Activated CD8-positive, alpha-beta T cell treated with anti-CD3 and anti-CD28 coated beads for 36 hours (primary cell): ENCODE measurements around the gene KCNJ10. TPM values are rescaled to one million over a fixed set of nuclear protein-coding genes. Genes with fewer than 3 reads are reported as not detected.
"Not testable (repeated sequence)": the region's sequence is repeated elsewhere in the genome, so short reads cannot be mapped to it uniquely, and the experiment has no call there.

ENCODE experiments used
- ATAC-seq: fragments of 200-7000 bp; cut with Tn5 transposase; one replicate; pipeline ENCODE4 v1.10.0; 2021; ENCODE audit warnings: mild to moderate bottlenecking, moderate library complexity
- CTCF ChIA-PET: fragments of 350-600 bp; sonication (Branson Sonifier 250); formaldehyde crosslinking; loops from one replicate; lab custom pipeline; 2021; ENCODE audit warnings: antibody characterized with exemption; lab: Charles Lee
- POLR2A ChIA-PET: fragments of 350-600 bp; sonication (Branson Sonifier 250); formaldehyde crosslinking; loops from one replicate; lab custom pipeline; 2021; ENCODE audit warnings: antibody characterized with exemption; lab: Charles Lee
- DNase-seq: peaks from one replicate; pipeline ENCODE4 v3.0.0-alpha.2; 2020
- H3K27ac Mint-ChIP-seq: one replicate; pipeline ENCODE4 v1.8.0; 2021; ENCODE audit warnings: mild to moderate bottlenecking, mixed read lengths
- H3K27me3 Mint-ChIP-seq: one replicate; pipeline ENCODE4 v1.8.0; 2021; ENCODE audit warnings: mixed read lengths
- H3K36me3 Mint-ChIP-seq: one replicate; pipeline ENCODE4 v1.8.0; 2021; ENCODE audit warnings: low read depth, mixed read lengths
- H3K4me1 Mint-ChIP-seq: one replicate; pipeline ENCODE4 v1.8.0; 2021; ENCODE audit warnings: low read depth, mixed read lengths
- H3K4me3 Mint-ChIP-seq: one replicate; pipeline ENCODE4 v1.8.0; 2021; ENCODE audit warnings: mild to moderate bottlenecking, moderate library complexity, mixed read lengths
- H3K9me3 Mint-ChIP-seq: one replicate; pipeline ENCODE4 v1.8.0; 2021; ENCODE audit warnings: mixed read lengths
- CTCF ChIP-seq: fragments of 200-600 bp; IDR thresholded peaks from one replicate; pipeline ENCODE4 v1.8.0; 2022; ENCODE audit warnings: antibody characterized with exemption, mild to moderate bottlenecking
- intact Hi-C: fragments of 100-400 bp; cut with micrococcal nuclease; formaldehyde crosslinking; loops from one replicate; pipeline ENCODE4 v1.10.0; 2022
- total RNA-seq, 2 experiments: library from RNA; stranded (reverse); gene quantifications; one replicate each; pipeline ENCODE4 v1.2.3, GENCODE V29; 2021

The KCNJ10 gene
- total RNA-seq, 2 experiments from 2014 or later: 0.14 to 0.29 TPM

DNA sequence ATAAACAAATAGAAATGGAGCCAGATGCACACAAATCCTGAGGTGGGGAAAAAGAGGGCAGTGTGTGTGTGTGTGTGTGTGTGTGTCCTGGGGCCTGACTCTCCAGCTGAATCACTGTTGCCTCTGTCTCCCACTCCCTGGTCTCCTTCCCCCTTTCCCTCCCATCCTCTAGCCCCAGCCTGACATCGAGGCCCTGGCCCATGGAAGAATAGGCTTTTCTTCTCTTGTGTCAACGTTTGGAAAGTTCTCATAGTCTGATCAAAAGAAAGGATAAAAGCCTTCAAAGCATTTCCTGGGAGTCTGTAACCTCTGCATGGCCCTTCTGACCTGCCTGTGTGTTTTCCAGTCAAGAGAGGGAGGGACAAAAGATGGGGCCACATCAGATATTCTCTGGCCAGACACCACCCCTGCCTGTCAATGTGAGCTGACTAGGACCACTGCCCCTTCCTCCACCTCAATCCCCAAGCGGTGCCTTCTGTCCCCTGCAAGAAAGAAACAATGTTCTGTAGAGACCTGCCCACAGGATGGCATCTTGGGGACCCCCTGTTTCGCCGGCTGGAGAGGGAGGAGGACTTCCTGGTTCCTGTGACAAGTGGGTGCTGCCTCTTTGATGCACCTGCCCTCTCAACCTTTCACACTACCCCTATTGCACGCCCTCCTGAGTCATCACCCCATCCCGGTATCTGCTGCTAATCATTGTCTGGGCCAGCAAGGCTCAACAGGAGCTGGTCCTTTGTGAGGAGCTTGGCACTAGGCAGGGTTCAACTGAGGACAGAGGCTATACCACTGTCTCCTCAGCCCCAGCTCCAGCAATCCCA is 16.2 kb downstream of the KCNJ10 start:
- Mint-ChIP-seq H3K27ac (no peak overlapping the region), H3K27me3 (peaks cover 19% of the 10 kb centered on the region), H3K9me3 (no peaks in the 10 kb centered on the region), H3K36me3 (no peaks in the 10 kb centered on the region), H3K4me1 (no peaks in the 10 kb centered on the region), H3K4me3 (no peak overlapping the region)
- ATAC-seq (no peak), DNase-seq (no peak)
- POLR2A ChIA-PET: interaction anchor here (1.4 kb wide), 1 partner anchor 22 kb away, joined by 5 read pairs; the partner anchor contains the start of gene PIGM
- intact Hi-C loops: no loop called here
- TF ChIP-seq CTCF: no peak
- CTCF ChIA-PET: interaction anchor here (2.1 to 21.6 kb wide), 4 partner anchors 8 to 198 kb away, joined by 4 to 693 read pairs (median 12); partner anchors contain the start of genes KCNJ10 and KCNJ9

DNA sequence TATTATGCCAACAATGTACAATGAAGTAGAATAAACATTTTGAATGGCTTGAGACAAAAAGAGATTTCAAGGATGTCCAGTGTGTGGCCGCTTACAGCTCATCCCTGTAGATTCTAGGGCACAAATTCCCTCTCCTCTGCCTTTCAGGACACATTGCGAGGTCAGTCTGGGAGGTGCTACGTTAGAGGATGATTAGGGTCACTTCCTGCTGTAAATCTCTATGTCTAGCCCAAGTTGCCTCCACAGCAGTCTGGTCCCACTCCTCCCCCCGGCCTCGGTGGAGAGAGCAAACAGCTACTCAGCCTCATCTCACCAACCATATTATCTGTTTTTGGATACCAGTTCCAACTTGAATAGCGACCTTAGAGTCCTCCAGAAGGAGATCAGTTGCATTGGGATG is 17.0 kb downstream of the KCNJ10 start:
- no peak for TF ChIP-seq CTCF
- POLR2A ChIA-PET: no interaction called here
- CTCF ChIA-PET: interaction anchor here (1.2 to 21.6 kb wide), 4 partner anchors 20 to 238 kb away, joined by 3 to 693 read pairs (median 4); partner anchors contain the start of genes KCNJ10 and KCNJ9
- ATAC-seq: no peak
- Mint-ChIP-seq H3K27ac (no peak overlapping the region), H3K27me3 (peaks cover 19% of the 10 kb centered on the region), H3K4me3 (no peak overlapping the region), H3K9me3 (no peaks in the 10 kb centered on the region), H3K4me1 (no peaks in the 10 kb centered on the region), H3K36me3 (no peaks in the 10 kb centered on the region)
- intact Hi-C loops: no loop called here
- no peak for DNase-seq

DNA sequence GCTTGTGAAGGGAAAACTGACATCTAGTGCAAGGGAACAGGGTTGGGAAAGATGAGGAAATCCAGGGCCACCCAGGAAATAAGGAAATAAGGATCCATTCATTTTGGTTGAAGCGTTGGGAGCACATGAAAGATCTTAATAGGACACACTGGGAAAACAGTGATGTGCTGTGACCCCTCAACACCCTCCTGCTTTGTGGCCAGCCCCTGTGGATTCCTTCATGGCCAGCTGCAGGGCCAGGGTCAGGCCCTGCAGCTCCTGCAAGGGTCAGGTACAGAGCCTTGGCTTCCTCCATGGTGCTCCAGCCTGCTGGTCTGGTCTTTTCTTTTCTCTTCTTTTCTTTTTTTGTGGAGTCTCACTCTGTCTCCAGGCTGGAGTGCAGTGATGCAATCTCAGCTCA is 19.3 kb downstream of the KCNJ10 start:
- Mint-ChIP-seq H3K36me3 (no peaks in the 10 kb centered on the region), H3K9me3 (no peaks in the 10 kb centered on the region), H3K4me3 (no peak overlapping the region), H3K27me3 (peaks cover 14% of the 10 kb centered on the region), H3K27ac (no peak overlapping the region), H3K4me1 (peaks cover 12% of the 10 kb centered on the region)
- DNase-seq (no peak), ATAC-seq (no peak)
- ChIA-PET POLR2A (no interaction called here), CTCF (interaction anchor here (21.6 kb wide), 1 partner anchor 23 kb away, joined by 693 read pairs; the partner anchor contains the start of genes KCNJ10 and KCNJ9)
- intact Hi-C loops: no loop called here
- no peak for TF ChIP-seq CTCF

DNA sequence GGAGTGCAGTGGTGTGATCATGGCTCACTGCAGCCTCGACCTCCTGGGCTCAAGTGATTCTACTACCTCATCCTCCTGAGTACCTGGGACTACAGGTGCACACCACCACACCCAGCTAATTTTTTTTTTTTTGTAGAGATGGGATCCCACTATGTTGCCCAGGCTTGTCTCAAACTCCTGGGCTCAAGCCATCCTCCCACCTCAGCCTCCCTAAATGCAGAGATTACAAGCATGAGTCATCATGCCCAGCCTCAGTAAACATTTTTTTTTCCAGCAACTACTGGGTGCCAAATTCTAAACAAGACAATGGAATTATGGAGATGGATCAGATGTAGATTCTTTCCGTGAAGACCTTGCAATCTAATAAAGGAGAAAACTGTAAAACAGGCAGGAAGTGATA is 19.8 kb downstream of the KCNJ10 start:
- Mint-ChIP-seq H3K4me1 (peaks cover 12% of the 10 kb centered on the region), H3K27me3 (peaks cover 16% of the 10 kb centered on the region)
- H3K9me3 Mint-ChIP-seq, H3K4me3 Mint-ChIP-seq, H3K27ac Mint-ChIP-seq, intact Hi-C loops, DNase-seq, ATAC-seq, H3K36me3 Mint-ChIP-seq, POLR2A ChIA-PET: not testable (repeated sequence)
- CTCF ChIA-PET: interaction anchor here (21.6 kb wide), 1 partner anchor 23 kb away, joined by 693 read pairs; the partner anchor contains the start of genes KCNJ10 and KCNJ9

DNA sequence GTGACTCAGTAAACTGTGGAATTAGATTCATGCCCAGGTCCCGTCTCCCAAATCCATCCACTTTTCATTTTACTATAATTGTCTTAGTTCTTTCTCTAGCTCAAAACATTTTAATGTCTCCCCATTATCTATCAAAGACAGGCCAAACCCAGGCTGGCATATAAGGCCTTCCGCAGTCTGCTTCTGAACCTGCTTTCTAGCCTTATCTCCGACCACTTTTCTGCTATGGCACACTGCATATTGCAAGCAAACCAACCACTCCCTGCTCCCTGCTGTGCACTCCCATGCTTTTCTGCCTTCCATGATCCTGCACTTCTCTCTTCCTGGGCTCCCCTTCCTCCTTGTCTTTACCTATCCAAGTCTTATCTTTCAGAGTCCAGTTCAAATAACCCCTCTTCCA is 20.9 kb downstream of the KCNJ10 start:
- ChIA-PET POLR2A (no interaction called here), CTCF (interaction anchor here (1.3 to 21.6 kb wide), 4 partner anchors 17 to 52 kb away, joined by 4 to 693 read pairs (median 54); partner anchors contain the start of genes KCNJ10, KCNJ9 and PIGM)
- no peak overlapping the region for H3K4me3 Mint-ChIP-seq
- ATAC-seq (no peak), DNase-seq (no peak)
- peaks cover 13% of the 10 kb centered on the region for H3K27me3 Mint-ChIP-seq
- TF ChIP-seq CTCF: no peak
- H3K27ac Mint-ChIP-seq: no peak overlapping the region
- intact Hi-C loops: no loop called here
- peaks cover 12% of the 10 kb centered on the region for H3K4me1 Mint-ChIP-seq
- H3K36me3 Mint-ChIP-seq: no peaks in the 10 kb centered on the region
- no peaks in the 10 kb centered on the region for H3K9me3 Mint-ChIP-seq
